ENCODE data around the gene SEPSECS.

GRCh38 chr4:25080571-25080970 lies 79.7 kb downstream of the SEPSECS start:
- TF ChIP-seq, protein P1, sequence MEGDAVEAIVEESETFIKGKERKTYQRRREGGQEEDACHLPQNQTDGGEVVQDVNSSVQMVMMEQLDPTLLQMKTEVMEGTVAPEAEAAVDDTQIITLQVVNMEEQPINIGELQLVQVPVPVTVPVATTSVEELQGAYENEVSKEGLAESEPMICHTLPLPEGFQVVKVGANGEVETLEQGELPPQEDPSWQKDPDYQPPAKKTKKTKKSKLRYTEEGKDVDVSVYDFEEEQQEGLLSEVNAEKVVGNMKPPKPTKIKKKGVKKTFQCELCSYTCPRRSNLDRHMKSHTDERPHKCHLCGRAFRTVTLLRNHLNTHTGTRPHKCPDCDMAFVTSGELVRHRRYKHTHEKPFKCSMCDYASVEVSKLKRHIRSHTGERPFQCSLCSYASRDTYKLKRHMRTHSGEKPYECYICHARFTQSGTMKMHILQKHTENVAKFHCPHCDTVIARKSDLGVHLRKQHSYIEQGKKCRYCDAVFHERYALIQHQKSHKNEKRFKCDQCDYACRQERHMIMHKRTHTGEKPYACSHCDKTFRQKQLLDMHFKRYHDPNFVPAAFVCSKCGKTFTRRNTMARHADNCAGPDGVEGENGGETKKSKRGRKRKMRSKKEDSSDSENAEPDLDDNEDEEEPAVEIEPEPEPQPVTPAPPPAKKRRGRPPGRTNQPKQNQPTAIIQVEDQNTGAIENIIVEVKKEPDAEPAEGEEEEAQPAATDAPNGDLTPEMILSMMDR (conservative IDR thresholded peaks at IDR 0.05; ENCODE audit: low read depth, low read length): no peak
- TF ChIP-seq EZH2phosphoT487 (IDR thresholded peaks at IDR 0.05; ENCODE audit: borderline replicate concordance, low read length): no peak
